H1 (cell line): ENCODE results near the gene UBE2M. TPM values are rescaled to one million over a fixed set of nuclear protein-coding genes. Genes with fewer than 3 reads are reported as not detected.

Experiments used
- ASH2L ChIP-seq: fragments of 200-600, 300-600 bp; sonication (generic); IDR thresholded peaks from one replicate; pipeline ENCODE4 v1.7.1; 2017; ENCODE audit warnings: low read length
- RAD21 ChIP-seq, 2 experiments: IDR thresholded peaks in 1 of 2; conservative IDR thresholded peaks in 1 of 2; 2 replicates each; pipeline ENCODE4 v1.6.1; 2011; ENCODE audit warnings: low read depth in 2 of 2, low read length in 2 of 2, improper control_type of control experiment in 1 of 2, inconsistent platforms in 1 of 2, mild to moderate bottlenecking in 1 of 2, moderate library complexity in 1 of 2
- polyA plus RNA-seq, 7 experiments: library from polyadenylated mRNA; depleted of rRNA in 3 of 7; stranded (reverse) in 5 of 7; unstranded in 2 of 7; fragments of >200 nt in 5 of 7; fragments of 200-250 nt in 2 of 7; gene quantifications; 1 replicate in 5 of 7; 2 replicates in 1 of 7; 4 replicates in 1 of 7; pipeline versions ENCODE4 v1.2.1 to v1.2.3, GENCODE V29; 2011 to 2013; ENCODE audit warnings: missing spikeins in 2 of 7, mixed read lengths in 2 of 7
- total RNA-seq: library from RNA; stranded (reverse); fragmentation: NEBNext Ultra II Directional; extraction: Animal tissue kit (Norgen Biotek cat#: 25700); gene quantifications from 2 replicates; pipeline ENCODE4 v1.2.1, GENCODE V29; 2021

UBE2M gene
- total and polyA plus RNA-seq, 2 of the 8 experiments (the other 6 are each of a cell fraction or from before 2014, with no cell fraction given): 93.8 to 114 TPM

DNA sequence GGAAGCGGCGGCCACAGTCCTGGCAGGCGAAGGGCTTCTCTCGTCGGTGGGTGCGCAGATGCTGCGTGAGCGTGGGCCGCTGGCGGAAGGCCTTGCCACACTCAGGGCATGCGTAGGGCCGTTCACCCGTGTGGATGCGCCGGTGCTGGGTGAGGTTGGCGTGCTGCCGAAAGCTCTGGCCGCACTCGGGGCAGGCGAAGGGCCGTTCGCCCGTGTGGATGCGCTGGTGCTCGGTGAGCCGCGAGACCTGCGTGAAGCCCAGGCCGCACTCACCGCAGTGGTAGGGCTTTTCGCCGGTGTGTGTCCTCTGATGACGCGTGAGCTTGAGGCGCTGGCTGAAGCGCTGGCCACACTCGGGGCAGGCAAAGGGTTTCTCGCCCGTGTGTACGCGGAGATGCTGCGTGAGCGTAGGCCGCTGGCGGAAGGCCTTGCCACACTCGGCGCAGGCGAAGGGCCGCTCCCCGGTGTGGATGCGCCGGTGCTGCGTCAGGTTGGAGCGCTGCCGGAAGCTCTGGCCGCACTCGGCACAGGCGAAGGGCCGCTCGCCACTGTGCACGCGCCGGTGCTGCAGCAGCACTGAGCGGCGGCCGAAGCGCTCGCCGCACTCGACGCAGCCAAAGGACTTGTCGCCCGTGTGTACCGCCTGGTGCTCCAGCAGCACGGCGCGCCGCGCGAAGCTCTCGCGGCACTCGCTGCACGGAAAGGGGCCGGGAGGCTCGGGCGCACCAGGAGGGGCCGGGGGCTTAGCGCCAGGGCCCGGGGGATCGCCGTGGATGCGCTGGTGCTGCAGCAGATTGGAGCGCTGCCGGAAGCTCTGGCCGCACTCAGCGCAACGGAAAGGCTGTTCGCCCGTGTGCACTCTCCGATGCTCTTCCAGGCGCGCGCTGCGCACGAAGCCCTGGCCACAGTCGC, 4.0 kb upstream of the UBE2M start (continued):
- TF ChIP-seq RAD21 (IDR thresholded peaks at IDR 0.05 in 1 of 2, conservative IDR thresholded peaks at IDR 0.05 in 1 of 2; ENCODE audit: low read depth in 2 of 2, low read length in 2 of 2) (no peak), ASH2L (no peak)
